ENCODE measurements around the gene PKP1.

PKP1 gene

DNA sequence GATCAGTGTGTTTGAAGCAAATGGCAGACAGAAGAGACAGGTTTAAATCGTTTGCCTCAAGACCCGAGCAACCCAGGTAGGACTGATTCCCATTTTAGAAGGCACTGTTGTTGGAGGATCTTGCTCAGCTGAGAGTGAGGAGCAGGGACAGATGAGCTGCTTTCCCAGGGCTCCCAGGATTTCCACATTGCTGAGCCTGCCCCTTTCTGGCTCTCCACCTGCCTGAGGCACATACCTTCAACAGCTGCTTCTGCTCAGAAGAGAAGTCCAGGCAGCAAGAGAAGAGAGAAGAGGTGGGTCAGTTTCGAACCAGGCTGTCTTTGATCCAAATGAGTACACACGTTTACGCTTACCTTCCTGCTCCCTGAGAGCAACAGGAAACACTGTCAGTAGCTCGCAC lies 88.5 kb downstream of the PKP1 start:
- Histone ChIP-seq H3K4me2 (ENCODE audit: low read depth, low read length, poor library complexity, severe bottlenecking) (no peak overlapping the region), H3K27me3 (ENCODE audit: low read length) (no peaks in the 10 kb centered on the region), H3K27ac (ENCODE audit: low read depth, low read length) (no peak overlapping the region), H3K79me2 (ENCODE audit: insufficient read depth, low read length) (no peaks in the 10 kb centered on the region), H3K9me2 (replicated peaks; ENCODE audit: insufficient read depth, low read length) (no peaks in the 10 kb centered on the region), H2AFZ (ENCODE audit: low read depth, low read length, severe bottlenecking) (no peak overlapping the region), H3K9ac (ENCODE audit: low read length) (no peak overlapping the region), H3F3A (ENCODE audit: insufficient read depth) (no peaks in the 10 kb centered on the region), H3K9me3 (ENCODE audit: insufficient read depth, low read length) (no peaks in the 10 kb centered on the region), H3K4me3 (ENCODE audit: insufficient read depth, low read length, poor library complexity, severe bottlenecking) (no peak overlapping the region), H3K36me3 (ENCODE audit: low read length) (no peaks in the 10 kb centered on the region), H4K20me1 (ENCODE audit: low read depth, low read length) (no peaks in the 10 kb centered on the region)
- TF ChIP-seq, protein P1, sequence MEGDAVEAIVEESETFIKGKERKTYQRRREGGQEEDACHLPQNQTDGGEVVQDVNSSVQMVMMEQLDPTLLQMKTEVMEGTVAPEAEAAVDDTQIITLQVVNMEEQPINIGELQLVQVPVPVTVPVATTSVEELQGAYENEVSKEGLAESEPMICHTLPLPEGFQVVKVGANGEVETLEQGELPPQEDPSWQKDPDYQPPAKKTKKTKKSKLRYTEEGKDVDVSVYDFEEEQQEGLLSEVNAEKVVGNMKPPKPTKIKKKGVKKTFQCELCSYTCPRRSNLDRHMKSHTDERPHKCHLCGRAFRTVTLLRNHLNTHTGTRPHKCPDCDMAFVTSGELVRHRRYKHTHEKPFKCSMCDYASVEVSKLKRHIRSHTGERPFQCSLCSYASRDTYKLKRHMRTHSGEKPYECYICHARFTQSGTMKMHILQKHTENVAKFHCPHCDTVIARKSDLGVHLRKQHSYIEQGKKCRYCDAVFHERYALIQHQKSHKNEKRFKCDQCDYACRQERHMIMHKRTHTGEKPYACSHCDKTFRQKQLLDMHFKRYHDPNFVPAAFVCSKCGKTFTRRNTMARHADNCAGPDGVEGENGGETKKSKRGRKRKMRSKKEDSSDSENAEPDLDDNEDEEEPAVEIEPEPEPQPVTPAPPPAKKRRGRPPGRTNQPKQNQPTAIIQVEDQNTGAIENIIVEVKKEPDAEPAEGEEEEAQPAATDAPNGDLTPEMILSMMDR (IDR thresholded peaks at IDR 0.05; ENCODE audit: insufficient read depth, low read length, poor library complexity, severe bottlenecking) = no peak
- TF ChIP-seq EZH2phosphoT487 (conservative IDR thresholded peaks at IDR 0.05; ENCODE audit: low read length) = no peak

DNA sequence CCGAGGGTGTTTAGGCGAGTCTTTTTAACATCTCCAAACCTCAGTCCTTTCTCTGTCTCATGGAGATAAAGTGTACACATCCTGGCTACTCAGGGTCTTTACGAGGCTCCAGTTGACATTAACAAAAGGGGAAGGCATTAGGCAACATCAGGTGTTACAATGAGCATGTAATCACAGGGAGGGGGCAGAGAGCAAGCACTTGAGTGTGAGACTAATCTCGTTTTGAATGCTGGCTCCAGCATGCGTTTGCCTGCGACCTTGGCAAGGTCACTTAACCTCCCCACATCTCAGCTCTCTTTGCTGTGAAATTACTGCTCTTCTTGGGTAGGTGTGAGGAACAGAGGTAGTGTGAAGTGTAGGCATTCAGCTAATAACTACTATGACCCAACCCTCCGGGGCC lies 91.1 kb downstream of the PKP1 start:
- Histone ChIP-seq H4K20me1 (ENCODE audit: low read depth, low read length) (no peaks in the 10 kb centered on the region), H2AFZ (ENCODE audit: low read depth, low read length, severe bottlenecking) (no peak overlapping the region), H3K4me3 (ENCODE audit: insufficient read depth, low read length, poor library complexity, severe bottlenecking) (no peak overlapping the region), H3K4me2 (ENCODE audit: low read depth, low read length, poor library complexity, severe bottlenecking) (no peak overlapping the region), H3K79me2 (ENCODE audit: insufficient read depth, low read length) (no peaks in the 10 kb centered on the region), H3K27ac (ENCODE audit: low read depth, low read length) (no peak overlapping the region), H3K36me3 (ENCODE audit: low read length) (no peaks in the 10 kb centered on the region), H3K27me3 (ENCODE audit: low read length) (no peaks in the 10 kb centered on the region), H3K9ac (ENCODE audit: low read length) (no peak overlapping the region), H3K9me2 (replicated peaks; ENCODE audit: insufficient read depth, low read length) (no peaks in the 10 kb centered on the region), H3F3A (ENCODE audit: insufficient read depth) (no peaks in the 10 kb centered on the region), H3K9me3 (ENCODE audit: insufficient read depth, low read length) (no peaks in the 10 kb centered on the region)
- TF ChIP-seq, protein P1 (IDR thresholded peaks at IDR 0.05; ENCODE audit: insufficient read depth, low read length, poor library complexity, severe bottlenecking) = no peak
- no peak for TF ChIP-seq EZH2phosphoT487 (conservative IDR thresholded peaks at IDR 0.05; ENCODE audit: low read length)

DNA sequence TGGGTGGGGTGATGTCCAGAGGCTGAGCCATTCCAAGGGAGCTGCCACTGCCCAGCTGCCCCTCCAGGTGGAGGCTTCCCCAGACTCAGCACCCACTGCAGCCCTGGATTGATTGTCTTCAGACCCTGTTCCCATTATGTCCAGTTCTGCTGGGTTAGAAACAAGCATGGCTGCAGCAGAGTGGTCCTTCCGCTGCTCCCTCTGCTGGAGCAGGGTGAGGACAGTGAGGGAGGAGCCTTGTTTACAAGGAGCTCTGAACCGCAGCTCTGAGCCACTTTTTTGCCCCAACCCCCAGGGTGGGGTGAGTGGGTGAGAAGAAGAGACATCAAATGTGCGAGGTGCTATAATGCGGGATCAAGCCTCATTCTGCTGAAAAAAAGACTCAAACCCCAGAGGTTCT lies 91.9 kb downstream of the PKP1 start:
- Histone ChIP-seq H3K36me3 (ENCODE audit: low read length) (no peaks in the 10 kb centered on the region), H2AFZ (ENCODE audit: low read depth, low read length, severe bottlenecking) (no peak overlapping the region), H3K9ac (ENCODE audit: low read length) (no peak overlapping the region), H3K9me2 (replicated peaks; ENCODE audit: insufficient read depth, low read length) (no peaks in the 10 kb centered on the region), H3K4me3 (ENCODE audit: insufficient read depth, low read length, poor library complexity, severe bottlenecking) (no peak overlapping the region), H3K9me3 (ENCODE audit: insufficient read depth, low read length) (no peaks in the 10 kb centered on the region), H3F3A (ENCODE audit: insufficient read depth) (no peaks in the 10 kb centered on the region), H3K27me3 (ENCODE audit: low read length) (no peaks in the 10 kb centered on the region), H4K20me1 (ENCODE audit: low read depth, low read length) (no peaks in the 10 kb centered on the region), H3K27ac (ENCODE audit: low read depth, low read length) (no peak overlapping the region), H3K79me2 (ENCODE audit: insufficient read depth, low read length) (no peaks in the 10 kb centered on the region), H3K4me2 (ENCODE audit: low read depth, low read length, poor library complexity, severe bottlenecking) (no peak overlapping the region)
- TF ChIP-seq, protein P1 (IDR thresholded peaks at IDR 0.05; ENCODE audit: insufficient read depth, low read length, poor library complexity, severe bottlenecking) = no peak
- TF ChIP-seq EZH2phosphoT487 (conservative IDR thresholded peaks at IDR 0.05; ENCODE audit: low read length) = no peak

DNA sequence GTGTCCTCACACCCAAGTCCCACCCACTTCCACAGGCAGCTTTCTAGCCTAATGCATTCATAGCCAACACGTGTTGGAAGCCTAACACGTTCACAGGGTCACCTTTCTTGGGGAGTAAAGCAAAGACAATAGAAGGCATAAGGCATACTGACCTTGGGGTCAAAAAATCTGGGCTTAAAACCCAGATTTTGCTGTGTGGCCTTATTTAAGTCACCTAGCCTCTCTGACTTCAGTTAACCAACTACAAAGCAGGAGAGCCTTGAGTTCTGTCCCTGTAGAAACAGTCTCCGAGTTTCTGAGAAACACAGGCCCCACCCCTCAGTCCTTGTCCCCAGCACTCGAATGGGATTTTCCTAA lies 92.8 kb downstream of the PKP1 start:
- H3K4me2 ChIP-seq (ENCODE audit: low read depth, low read length, poor library complexity, severe bottlenecking) = no peak overlapping the region

More for the DNA sequence above, 92.8 kb downstream of the PKP1 start:
- H3K79me2 ChIP-seq (ENCODE audit: insufficient read depth, low read length) = no peaks in the 10 kb centered on the region
- H3K9me3 ChIP-seq (ENCODE audit: insufficient read depth, low read length) = no peaks in the 10 kb centered on the region
- H3K9me2 ChIP-seq (replicated peaks; ENCODE audit: insufficient read depth, low read length) = no peaks in the 10 kb centered on the region
- no peaks in the 10 kb centered on the region for H3K27me3 ChIP-seq (ENCODE audit: low read length)
- no peak overlapping the region for H2AFZ ChIP-seq (ENCODE audit: low read depth, low read length, severe bottlenecking)
- TF ChIP-seq, protein P1 (IDR thresholded peaks at IDR 0.05; ENCODE audit: insufficient read depth, low read length, poor library complexity, severe bottlenecking) = no peak
- TF ChIP-seq EZH2phosphoT487 (conservative IDR thresholded peaks at IDR 0.05; ENCODE audit: low read length) = no peak
- no peak overlapping the region for H3K4me3 ChIP-seq (ENCODE audit: insufficient read depth, low read length, poor library complexity, severe bottlenecking)
- no peaks in the 10 kb centered on the region for H3K36me3 ChIP-seq (ENCODE audit: low read length)
- H3K9ac ChIP-seq (ENCODE audit: low read length) = no peak overlapping the region
- no peak overlapping the region for H3K27ac ChIP-seq (ENCODE audit: low read depth, low read length)
- H3F3A ChIP-seq (ENCODE audit: insufficient read depth) = no peaks in the 10 kb centered on the region
- H4K20me1 ChIP-seq (ENCODE audit: low read depth, low read length) = no peaks in the 10 kb centered on the region
